ENCODE results near the gene USF1. TPM values are rescaled to one million over a fixed set of nuclear protein-coding genes. Genes with fewer than 3 reads are reported as not detected.

USF1 gene
- total RNA-seq, 1 experiment from 2014 or later, result 59.2 TPM

- WGBS (ENCODE audit: extremely low coverage, insufficient read length, low lambda C conversion rate), result no CpG with 5 or more reads among the region's 4 CpGs
- no peak overlapping the region for H3K27ac Mint-ChIP-seq
Observed at GRCh38 chr1:161061419-161061818, 15.6 kb upstream of the USF1 start.

More at GRCh38 chr1:161061419-161061818, 15.6 kb upstream of the USF1 start:
- Histone ChIP-seq H4K5ac (ENCODE audit: insufficient read length, low read depth, low read length) (no peak overlapping the region), H4K20me1 (ENCODE audit: control insufficient read depth, insufficient read depth, insufficient read length) (no peaks in the 10 kb centered on the region), H3K56ac (ENCODE audit: insufficient read length, low read depth, low read length) (no peak overlapping the region), H3T11ph (ENCODE audit: low read length) (no peak overlapping the region), H3K27me3 (ENCODE audit: insufficient read depth, low read length) (no peaks in the 10 kb centered on the region), H3K4ac (ENCODE audit: low read depth, low read length) (no peak overlapping the region), H2BK5ac (ENCODE audit: insufficient read length, low read length) (no peak overlapping the region), H4K8ac (replicated peaks; ENCODE audit: insufficient read length, low read depth, low read length) (no peak overlapping the region), H2BK120ac (ENCODE audit: low read depth, low read length, poor library complexity, severe bottlenecking) (no peak overlapping the region), H2BK12ac (ENCODE audit: insufficient read length, low read depth, low read length) (no peak overlapping the region), H2AFZ (ENCODE audit: low read length) (no peak overlapping the region), H3K4me1 (ENCODE audit: insufficient read depth, low read length) (no peaks in the 10 kb centered on the region; the same call in 1 of the 2 replicates), H3K18ac (ENCODE audit: insufficient read length, low read depth, low read length) (no peak overlapping the region), H4K91ac (ENCODE audit: insufficient read length, low read depth, low read length) (no peak overlapping the region), H3K14ac (ENCODE audit: insufficient read depth, low read length) (no peak overlapping the region), H3K79me1 (ENCODE audit: insufficient read depth, low read depth, low read length, poor library complexity, severe bottlenecking) (no peaks in the 10 kb centered on the region), H3K27ac (ENCODE audit: insufficient read length, low read depth, low read length) (no peak overlapping the region), H3K4me2 (ENCODE audit: insufficient read depth, insufficient read length, low read length) (no peak overlapping the region), H3K23me2 (ENCODE audit: insufficient read length, low read depth, low read length, poor library complexity, severe bottlenecking) (no peaks in the 10 kb centered on the region), H2BK20ac (ENCODE audit: low read depth, low read length, poor library complexity, severe bottlenecking) (no peak overlapping the region), H3K9ac (ENCODE audit: extremely low read depth, insufficient read length, low read length) (no peak overlapping the region), H2AK5ac (ENCODE audit: insufficient read length, low read length) (no peak overlapping the region), H3K79me2 (ENCODE audit: insufficient read depth, low read length) (no peaks in the 10 kb centered on the region), H3K9me3 (ENCODE audit: control insufficient read depth, low read depth, low read length) (no peaks in the 10 kb centered on the region), H3K23ac (ENCODE audit: insufficient read length, low read depth, low read length) (no peak overlapping the region), H2BK15ac (ENCODE audit: low read depth, low read length) (no peak overlapping the region)
- H3K9me3 Mint-ChIP-seq, result no peaks in the 10 kb centered on the region
- H3K36me3 Mint-ChIP-seq (ENCODE audit: insufficient read depth in 1 of 3, low read depth in 3 of 3), result no peaks in the 10 kb centered on the region
- H3K4me3 Mint-ChIP-seq, result no peak overlapping the region
- no peak for DNase-seq
- H3K4me1 Mint-ChIP-seq, result peaks cover 8 to 16% of the 10 kb centered on the region in 2 experiments
- peaks cover 3% of the 10 kb centered on the region; the same call in 1 of the 2 replicates for H3K27me3 Mint-ChIP-seq (ENCODE audit: low read depth)
- no peak for TF ChIP-seq CTCF (conservative IDR thresholded peaks at IDR 0.05)
